ENCODE results near the gene SMCO2.

DNA sequence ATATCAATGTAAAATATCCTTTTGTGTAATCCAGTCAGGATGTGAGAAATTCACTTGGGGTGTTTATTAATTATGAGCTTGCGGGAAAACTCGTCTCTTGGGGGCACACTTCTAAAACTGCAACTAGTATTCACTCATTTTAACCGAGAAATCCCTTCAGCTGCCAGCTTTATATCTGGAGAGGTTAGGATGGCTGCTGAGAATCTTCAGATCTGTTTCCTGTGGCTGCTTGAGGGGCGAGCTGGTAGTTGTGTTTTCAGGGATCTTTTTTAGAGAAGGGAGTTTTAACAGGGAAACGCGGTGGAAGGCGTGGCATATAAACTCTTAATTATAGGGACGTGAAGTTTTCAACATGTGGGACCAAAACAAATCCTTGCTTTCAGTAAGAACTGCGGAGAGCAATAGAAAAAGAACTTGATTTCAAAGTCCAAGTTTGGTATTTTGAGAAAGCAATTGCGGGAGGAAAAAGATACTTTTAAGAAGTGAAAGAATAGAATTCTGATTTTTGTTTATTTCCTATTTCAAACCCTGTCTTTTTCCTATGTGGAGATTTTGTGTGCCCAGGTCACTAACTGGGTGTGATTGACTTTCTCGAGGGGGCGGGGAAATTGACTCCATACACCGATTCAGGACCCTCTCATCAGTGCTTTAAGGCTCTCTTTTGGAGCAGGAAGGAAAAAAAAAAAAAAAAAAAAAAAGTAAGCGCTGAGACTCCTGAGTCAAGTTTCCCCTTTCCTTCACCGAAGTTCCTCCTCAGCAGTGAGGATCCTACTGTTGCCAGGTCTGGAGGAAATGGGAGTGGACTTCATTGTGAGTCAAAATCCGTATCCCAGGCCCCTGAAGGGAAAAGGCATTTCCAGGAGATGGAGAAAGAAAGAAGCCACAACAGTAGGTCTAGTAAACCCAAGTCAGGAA lies 78.6 kb downstream of the SMCO2 start:
- TF ChIP-seq TAF1 (IDR thresholded peaks at IDR 0.05; ENCODE audit: low read depth, low read length) (no peak), POLR2A (IDR thresholded peaks at IDR 0.05; ENCODE audit: low read depth, low read length) (no peak), SPI1 (IDR thresholded peaks at IDR 0.05; ENCODE audit: low read depth, low read length) (no peak), POLR2AphosphoS5 (IDR thresholded peaks at IDR 0.05; ENCODE audit: low read depth, low read length) (no peak)

Data from GM12891 (cell line).